DMS53 treated with DMSO at 0.1 percent for 48 hours (cell line): ENCODE data around the gene RTEL1.
"Not testable (repeated sequence)": the region's sequence is repeated elsewhere in the genome, so short reads cannot be mapped to it uniquely, and the experiment has no call there.

Experiments used
- DNase-seq: peaks from one replicate; lab custom pipeline; 2025; ENCODE audit not compliant: unreplicated experiment; lab: John Stamatoyannopoulos, UW

RTEL1 gene

DNA sequence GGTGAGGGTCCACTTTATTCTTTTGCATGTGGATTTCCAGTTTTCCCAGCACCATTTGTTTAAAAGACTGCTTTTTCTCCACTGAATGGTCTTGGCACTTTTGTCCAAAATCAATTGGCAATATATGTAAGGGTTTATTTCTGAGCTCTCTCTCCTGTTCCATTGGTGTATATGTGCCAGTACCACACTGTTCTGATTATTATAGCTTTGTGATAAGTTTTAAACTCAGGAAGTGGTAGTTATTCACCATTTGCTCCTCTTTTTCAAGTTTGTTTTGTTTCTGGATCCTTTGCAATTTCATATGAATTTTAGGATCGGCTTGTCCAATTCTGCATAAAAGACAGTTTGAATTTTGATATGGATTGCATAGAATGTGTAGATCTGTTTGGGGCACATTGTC, 54.1 kb downstream of the RTEL1 start:
- no peak for DNase-seq

DNA sequence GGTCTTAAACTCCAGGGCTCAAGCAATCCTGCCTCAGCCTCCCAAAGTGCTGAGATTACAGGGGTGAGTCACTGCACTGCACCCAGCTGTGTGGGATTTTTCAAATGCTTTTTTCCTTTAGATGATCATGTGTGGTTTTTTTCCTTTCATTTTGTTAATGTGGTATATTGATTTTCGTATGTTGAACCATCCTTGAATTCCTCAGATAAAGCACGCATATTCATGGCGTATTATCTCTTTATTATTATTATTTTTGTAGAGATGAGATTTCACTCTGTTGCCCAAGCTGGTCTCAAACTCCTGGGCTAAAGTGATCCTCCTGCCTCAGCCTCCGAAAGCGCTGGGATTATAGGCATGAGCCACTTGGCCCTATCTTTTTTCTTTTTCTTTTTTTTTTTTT, 56.7 kb downstream of the RTEL1 start:
- no peak for DNase-seq

- no peak for DNase-seq
Measured at GRCh38 chr20:63718996-63719395, 60.9 kb downstream of the RTEL1 start.

DNA sequence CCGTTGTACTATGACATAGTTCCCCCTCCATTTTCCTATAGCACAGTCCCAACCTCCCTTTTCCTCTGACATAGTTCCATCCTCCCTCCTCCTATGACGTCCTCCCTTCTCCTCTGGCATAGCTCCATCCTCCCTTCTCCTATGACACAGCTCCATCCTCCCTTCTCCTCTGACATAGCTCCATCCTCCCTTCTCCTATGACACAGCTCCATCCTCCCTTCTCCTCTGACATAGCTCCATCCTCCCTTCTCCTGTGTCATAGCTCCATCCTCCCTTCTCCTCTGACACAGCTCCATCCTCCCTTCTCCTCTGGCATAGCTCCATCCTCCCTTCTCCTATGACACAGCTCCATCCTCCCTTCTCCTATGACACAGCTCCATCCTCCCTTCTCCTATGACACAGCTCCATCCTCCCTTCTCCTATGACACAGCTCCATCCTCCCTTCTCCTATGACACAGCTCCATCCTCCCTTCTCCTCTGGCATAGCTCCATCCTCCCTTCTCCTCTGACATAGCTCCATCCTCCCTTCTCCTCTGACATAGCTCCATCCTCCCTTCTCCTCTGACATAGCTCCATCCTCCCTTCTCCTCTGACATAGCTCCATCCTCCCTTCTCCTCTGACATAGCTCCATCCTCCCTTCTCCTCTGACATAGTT, 65.0 kb downstream of the RTEL1 start:
- not testable (repeated sequence) for DNase-seq

DNA sequence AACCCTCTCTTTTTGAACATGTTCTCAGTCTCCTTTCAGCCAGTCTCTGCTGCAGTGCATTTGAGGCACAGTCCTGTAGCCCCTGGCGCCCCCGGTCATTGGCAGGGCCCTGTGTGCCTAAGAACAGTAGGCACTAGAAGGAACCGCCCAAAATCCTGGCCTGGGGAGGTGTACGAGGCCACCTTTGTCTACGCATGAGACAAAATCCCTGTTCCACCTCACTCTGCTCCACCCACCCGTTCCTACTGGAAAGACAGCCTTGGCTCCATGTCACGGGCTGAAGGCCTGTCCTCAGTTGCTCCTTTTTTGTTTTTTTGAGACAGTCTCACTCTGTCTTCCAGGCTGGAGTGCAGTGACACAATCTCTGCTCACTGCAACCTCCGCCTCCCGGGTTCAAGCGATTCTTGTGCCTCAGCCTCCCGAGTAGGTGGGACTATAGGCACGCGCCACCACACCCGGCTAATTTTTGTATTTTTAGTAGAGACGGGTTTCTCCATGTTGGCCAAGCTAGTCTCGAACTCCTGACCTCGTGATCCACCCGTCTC, 72.1 kb downstream of the RTEL1 start:
- DNase-seq: not testable (repeated sequence)

DNA sequence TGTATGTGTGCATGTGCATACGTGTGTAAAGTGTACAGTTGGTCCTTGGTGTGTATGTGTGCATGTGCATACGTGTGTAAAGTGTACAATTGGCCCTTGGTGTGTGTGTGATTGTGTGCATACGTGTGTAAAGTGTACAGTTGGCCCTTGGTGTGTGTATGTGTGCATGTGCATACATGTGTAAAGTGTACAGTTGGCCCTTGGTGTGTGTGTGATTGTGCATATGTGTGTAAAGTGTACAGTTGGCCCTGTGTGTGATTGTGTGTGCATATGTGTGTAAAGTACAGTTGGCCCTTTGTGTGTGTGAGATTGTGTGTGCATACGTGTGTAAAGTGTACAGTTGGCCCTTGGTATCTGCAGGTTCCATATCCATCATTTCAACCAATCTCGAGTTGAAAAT, 73.3 kb downstream of the RTEL1 start:
- no peak for DNase-seq

DNA sequence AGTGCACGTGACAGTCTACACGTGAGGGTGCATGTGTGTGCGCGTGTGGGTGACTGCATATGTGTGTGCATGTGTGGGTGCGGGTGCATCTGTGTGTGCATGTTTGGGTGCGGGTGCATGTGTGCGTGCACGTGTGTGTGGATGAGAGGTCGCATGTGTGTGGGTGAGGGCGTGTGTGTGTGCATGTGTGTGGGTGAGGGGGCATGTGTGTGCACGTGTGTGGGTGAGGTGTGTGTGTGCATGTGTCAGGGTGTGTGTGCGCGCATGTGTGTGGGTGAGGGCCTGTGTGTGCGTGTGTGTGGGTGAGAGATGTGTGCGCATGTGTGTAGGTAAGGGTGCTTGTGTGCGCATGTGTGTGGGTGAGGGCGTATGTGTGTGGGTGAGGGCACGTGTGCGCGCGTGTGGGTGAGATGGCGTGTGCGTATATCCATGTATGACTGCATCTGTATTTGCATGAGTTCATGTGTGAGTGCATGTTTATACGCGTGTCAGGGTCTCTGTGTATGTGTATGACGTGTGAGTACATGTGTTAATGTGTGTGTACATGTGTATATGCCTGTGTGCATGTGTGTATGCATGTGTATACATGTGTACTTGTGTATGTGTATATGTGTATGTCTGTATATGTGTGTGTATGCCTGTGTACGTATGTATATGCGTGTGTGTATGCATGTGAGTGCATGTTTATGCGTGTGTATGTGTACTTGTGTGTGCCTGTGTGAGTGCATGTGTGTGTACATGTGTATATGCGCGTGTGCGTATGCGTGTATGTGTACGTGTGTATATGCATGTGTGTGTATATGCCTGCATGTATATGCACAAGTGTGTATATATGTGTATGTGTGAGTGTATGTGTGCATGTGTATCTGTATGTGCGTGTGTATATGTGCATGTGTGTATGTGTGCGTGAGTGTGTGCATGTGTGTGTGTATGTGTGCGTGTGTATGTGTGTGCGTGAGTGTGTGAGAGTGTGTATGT, 74.3 kb downstream of the RTEL1 start:
- no peak for DNase-seq

DNA sequence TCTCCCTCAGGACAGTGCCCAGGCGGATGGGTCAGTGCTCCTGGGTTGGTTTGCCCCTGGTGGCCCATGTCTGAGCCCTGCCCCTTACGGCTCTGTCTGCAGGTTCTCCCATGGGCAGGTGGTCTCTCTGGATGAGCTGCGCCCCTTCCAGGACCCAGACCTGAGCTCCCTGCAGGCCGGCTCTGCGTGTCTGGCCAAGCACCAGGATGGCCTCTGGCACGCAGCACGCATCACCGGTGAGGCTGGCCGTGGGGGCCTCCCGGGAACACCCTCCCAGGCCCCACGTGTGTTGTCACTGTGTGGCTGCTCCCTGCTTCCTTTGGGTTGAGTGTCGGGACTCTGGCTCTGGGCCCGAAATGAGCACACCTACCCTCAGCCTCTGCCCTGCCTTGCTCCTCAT, 75.0 kb downstream of the RTEL1 start:
- no peak for DNase-seq

DNA sequence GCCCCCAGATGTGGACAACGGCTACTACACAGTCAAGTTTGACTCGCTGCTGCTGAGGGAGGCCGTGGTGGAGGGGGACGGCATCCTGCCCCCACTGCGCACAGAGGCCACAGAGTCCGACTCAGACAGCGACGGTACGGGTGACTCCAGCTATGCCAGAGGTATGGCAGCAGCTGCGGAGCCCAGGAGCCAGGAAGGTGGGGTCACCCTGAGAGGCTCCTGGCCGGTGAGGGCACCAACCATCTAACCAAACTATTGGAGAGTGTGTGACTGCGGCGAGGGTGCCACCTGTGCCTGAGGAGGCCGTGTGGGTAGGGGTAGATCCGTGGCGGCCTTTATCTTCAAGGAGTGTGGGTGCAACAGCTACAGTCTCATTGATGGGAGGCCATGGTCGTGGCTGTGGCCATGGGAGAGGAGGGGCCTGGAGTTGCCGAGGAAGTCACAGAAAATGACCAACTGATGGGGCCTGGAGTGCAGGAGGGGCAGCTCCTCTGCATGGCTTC, 75.5 kb downstream of the RTEL1 start:
- no peak for DNase-seq

- no peak for DNase-seq
Measured at GRCh38 chr20:63734111-63734945, 76.2 kb downstream of the RTEL1 start.

GRCh38 chr20:63734946-63735858, 77.1 kb downstream of the RTEL1 start:
- DNase-seq: no peak

DNA sequence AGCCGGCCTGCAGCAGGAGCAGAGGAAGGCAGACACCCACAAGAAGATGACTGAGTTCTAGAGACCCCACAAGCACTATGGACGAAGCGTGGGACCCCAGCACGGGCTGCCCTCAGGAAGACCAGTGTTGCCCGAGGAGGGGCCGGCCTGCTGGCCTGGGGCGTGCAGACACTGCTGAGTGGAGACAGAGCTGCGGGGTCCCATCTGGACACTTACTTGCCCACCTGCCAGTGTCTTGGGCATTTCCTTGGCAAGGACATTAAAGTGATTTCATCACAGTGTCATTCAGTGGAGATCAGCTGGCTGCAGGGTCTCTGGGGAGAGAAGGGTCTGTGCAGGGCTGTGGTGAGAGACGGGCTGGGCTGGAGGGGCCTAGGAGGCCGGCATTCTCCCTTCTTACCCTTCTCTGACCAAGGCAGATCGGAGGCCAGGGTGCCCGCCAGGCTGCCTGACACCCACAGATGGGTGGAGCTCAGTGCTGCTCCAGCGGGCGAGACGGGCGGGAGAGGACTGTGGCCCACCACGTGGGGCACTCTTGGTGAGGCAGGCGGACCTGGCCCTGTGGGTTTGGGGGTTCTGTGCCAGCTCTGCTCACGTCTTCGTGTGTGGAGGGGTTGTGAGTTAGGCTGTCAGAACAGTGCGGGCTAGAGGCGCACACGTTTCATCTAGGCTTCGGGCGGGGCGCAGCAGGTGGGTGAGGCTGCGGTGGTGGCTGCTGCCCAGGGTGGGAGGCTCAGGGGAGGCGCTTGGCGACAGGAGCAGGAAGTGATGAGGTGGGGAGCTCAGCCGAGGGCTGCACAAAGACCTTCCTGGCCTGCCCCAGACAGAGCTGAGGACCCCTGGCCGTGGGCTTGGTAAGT, 78.0 kb downstream of the RTEL1 start, which contains the start of gene LIME1:
Gene LIME1, plus strand, starts transcription at position 806 of the 860 bp plus-strand sequence. CDS start 886 bp downstream, outside the sequence.
- DNase-seq: no peak

DNA sequence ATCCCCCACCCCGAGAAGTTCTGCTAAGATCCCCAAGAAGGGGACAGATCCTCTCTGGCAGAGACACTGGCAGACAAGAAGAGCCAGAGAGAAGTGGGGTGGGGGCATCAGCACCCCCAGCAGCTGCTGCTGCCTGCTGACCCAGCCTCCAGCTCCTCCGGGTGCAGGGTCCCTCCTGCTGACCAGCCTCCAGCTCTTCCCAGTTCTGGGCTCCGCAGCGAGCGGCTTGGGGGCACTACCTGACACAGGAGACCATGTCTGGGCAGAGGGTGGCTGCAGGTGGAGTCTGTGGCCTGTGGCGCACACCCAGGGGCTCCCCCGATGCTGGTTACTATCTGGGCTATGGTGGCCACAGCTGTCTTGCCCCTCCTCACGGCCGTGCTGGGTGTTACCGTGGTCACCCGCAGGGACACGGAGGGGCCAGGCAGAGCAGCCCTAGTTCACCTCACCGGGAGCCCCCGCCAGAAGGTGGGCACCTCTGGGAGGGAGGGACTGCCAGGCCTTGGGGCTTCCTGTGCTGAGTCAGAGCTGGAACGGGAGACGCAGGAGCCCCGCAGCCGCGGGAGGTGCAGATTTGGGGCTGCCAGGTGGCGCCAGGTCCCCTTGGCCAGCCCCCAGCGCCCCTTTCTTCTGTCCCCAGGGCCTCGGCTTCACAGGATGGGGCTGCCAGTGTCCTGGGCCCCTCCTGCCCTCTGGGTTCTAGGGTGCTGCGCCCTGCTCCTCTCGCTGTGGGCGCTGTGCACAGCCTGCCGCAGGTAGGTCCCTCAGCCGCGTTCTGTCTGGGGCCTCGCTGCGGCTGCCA, 79.0 kb downstream of the RTEL1 start:
- DNase-seq: no peak

- no peak for DNase-seq
Measured at GRCh38 chr20:63737695-63737944, 79.5 kb downstream of the RTEL1 start.

GRCh38 chr20:63737945-63738686, 80.0 kb downstream of the RTEL1 start:
- DNase-seq: no peak

DNA sequence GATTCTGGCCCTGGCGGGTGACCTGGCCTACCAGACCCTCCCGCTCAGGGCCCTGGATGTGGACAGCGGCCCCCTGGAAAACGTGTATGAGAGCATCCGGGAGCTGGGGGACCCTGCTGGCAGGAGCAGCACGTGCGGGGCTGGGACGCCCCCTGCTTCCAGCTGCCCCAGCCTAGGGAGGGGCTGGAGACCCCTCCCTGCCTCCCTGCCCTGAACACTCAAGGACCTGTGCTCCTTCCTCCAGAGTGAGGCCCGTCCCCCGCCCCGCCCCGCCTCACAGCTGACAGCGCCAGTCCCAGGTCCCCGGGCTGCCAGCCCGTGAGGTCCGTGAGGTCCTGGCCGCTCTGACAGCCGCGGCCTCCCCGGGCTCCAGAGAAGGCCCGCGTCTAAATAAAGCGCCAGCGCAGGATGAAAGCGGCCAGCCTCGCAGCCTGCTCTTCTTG, 80.6 kb downstream of the RTEL1 start:
- DNase-seq: peak; percentile 45
